ENCODE results near the gene TCHHL1.
A peak's percentile ranks its signal among the peaks of the same experiment; 100 is the strongest.
"Not testable (repeated sequence)": the region's sequence is repeated elsewhere in the genome, so short reads cannot be mapped to it uniquely, and the experiment has no call there.

TCHHL1 gene

DNA sequence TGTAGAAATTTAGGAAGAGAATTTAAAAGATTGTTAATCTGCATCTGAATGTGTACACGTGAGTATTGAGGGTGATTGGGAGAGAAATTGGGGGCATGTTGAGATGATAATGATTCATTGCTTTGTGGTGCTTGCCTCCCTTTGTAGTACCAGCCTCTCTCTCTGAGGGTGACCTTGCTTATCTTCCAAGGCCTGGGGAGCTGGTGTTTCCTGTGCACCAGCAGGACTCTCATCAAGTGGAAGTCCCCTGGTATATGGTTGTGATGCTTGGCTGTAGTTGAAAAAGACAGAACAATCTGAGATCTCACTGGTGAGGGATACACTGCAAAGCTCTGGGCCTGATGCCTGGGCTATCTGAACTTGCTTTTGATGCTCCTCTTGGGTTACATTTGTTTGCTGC, 4.0 kb downstream of the TCHHL1 start:
- DNase-seq = no peak

GRCh38 chr1:152081026-152081425, 7.8 kb downstream of the TCHHL1 start:
- DNase-seq = not testable (repeated sequence)

DNA sequence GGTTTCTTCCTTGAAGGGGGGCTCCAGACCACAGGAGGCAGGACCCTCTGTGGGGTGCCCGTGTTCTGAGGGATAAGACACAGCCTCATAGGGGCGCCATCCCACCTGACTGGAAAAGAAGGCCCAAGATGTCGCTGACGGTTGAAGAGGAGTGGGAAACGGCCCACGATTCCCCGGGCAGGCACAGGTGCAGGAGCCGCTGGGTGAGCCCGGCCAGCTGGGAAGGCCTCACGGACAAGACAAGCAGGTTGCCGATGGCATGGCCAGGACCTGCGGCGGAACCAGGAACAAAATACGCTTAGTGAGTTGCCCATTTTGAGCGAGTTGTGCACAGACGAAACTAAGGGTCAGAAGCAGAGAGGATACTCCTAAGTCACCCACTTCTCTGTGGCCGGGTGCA, 8.4 kb downstream of the TCHHL1 start:
- DNase-seq = not testable (repeated sequence)

- no peak for DNase-seq
Measured at GRCh38 chr1:152078831-152079441, 9.9 kb downstream of the TCHHL1 start.

DNA sequence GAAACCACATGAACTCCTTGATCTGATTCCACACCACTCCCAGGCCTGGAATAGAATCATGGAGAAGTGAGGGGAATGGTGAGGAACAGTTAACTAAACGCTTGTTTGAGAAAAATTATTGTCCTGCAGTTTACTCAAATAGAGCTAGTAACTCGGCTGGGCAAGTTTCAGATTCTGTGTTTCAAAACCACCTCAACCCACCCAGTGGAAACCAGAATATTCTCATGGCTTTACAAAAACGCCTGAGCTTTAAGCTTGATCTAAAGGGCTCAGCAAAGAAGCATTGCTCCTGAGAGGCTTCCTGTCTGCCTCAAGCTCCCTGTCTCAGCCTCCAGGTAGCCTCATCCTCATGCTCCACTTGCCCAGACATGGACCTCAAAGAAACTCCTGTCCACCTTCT, 16.6 kb downstream of the TCHHL1 start:
- DNase-seq = no peak

DNA sequence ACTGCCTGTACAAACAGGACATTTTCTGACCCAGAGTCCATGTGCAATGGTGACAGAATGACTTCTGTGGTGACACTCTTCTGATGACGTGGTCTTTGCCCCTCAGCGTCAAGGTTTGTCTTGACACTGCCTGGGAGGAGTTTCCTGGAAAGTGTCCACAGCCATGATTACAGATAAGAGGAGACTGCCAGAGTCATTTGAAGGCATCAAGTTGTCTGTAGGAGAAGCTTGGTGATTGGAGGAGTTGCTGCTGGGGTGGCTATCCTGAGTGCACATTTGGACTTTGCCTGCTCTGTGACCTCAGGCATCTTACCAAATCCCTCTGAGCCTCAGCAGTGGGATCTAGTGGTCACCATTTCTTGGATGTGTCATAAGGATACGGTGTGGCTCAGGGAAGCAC, 17.7 kb downstream of the TCHHL1 start:
- DNase-seq = no peak

DNA sequence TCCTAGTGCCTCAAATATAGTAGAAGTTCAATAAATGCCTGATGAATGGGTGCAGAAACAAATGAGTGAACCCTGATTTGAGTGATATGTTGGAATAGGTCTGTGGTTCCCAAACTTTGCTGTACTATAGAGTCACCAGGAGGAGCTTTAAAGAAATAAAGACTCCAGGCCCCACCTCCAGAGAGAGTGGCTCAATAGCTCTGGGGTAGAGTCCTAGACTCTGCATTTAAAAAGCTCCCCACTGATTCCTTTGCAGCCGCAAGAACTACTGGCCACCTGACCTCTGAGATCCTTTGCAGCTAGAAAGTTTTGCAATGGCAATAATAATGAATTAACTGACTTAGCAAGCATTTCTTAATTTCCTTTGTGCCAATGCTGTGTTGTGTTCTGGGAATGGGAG, 20.9 kb downstream of the TCHHL1 start:
- DNase-seq = no peak

DNA sequence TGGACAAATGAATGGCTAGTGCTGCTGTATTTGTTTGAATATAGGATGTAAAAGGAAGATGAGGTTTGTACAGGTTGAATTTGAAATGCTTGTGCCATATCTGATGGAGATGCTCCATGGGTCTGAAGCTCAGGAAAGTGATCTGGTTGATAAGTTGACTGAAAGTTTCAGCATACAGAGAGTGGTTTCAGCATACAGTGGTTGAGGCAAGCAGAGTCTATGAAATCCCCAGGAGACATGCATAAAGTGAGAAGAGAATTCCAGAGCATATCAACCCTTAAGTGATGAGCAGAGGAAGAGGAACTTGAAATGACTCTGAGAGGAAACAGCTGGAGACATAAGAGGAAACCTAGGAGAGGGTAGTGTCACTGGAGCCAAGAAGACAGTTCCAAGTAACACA, 21.7 kb downstream of the TCHHL1 start:
- no peak for DNase-seq

DNA sequence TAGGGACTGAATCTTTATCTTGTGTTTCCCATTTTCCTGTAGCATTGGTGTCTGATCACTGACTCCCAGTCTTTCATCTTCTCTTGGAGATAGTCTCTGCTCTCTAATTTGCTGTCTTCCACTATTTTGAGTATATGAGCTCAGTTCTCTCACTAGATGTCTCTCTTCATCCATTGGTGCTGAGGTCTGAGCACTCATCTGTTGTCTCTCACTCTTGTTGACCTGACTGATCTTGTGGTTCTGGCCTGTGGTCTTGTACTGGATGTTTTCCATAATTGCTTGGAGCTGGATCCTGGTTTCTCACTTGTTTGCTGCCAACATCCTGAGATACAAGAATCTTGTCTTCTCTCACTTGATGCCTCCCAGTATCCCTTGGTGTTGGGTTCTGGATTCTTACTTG, 26.9 kb downstream of the TCHHL1 start:
- DNase-seq = no peak

DNA sequence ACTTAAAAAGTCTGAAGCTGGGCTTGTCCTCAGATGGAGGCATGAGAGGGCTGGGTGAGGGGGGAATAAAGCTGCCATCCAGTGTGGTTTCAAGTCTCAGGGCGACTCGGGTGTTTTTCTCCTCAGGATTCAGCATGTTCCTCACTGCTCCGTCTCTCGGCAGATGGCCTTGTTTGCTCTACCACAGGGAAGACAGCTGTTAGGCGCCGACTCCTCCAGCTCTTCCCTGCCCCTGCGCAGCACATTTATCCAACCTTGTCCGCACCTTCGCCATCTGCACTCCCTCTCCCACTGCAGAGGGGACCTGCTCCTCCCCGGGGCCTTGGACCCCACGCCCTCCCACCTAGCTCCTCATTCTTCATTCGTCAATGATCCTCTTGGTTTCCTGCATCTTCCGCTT, 35.5 kb downstream of the TCHHL1 start:
- DNase-seq = no peak

GRCh38 chr1:152052606-152053005, 36.3 kb downstream of the TCHHL1 start:
- peak; percentile 83 for DNase-seq

DNA sequence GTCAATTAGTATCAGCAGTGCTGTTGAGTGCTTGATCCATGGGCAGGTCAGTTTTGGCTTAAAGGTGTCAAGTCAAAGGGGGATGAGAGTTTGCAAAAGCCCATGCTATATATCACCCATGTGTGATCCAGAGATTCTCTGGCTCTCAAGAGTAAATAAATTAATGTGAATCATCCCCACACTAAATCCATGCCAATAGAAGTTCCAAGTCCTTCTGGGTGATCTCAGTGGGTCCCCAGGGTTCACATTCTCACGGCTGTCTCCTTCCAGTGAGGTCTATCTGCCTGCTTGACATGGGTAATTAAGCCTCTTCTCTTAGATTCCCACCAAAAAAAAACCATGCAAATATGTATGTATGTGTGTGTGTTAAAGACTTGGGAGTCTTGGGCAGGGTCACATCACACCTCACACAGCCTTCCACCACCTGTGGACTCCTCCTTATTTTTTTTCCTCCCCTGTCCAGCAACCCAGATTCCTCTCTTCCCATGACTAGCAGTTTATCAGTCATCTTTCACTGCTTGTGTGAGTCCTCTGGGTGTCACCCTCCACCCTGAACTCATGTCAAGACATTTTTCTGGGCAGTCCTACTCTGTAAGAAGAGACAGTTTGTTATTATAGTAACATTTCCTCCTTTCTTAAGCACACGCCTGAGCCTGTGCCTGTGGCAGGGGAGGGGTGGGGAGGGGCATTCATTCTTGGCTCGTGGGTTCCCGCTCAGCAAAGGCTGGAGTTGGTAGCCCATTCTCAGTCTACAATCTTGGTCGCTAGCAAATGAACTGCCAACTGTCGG, 37.8 kb downstream of the TCHHL1 start:
- DNase-seq = no peak

GRCh38 chr1:152049291-152050083, 39.4 kb downstream of the TCHHL1 start:
- no peak for DNase-seq

DNA sequence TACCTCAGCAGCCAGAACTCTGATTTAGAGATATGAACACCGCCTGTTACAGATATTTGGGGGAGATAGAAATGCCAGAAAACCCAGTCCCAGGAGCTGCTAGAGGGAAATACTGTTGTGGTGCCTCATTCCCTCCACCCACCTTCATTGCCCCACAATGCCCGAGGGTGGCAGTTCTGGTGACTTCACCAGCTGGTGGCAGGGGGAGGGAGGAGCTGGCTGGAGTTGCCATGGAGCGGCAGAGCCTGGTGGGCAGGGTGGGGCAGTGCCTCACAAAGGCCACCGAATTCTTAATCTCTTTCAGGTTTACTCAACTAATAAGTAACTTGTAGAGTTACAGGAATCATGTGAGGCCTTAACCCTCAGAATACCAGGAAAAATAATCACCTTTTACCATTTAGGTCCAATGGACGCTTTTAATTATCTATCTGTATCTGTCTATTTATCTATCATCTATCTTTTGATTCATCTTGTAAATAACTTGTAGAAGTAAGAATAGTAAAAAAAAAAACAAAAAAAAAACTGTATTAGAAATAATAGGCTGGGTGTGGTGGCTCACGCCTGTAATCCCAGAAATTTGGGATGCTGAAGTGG, 40.4 kb downstream of the TCHHL1 start:
- DNase-seq = no peak

DNA sequence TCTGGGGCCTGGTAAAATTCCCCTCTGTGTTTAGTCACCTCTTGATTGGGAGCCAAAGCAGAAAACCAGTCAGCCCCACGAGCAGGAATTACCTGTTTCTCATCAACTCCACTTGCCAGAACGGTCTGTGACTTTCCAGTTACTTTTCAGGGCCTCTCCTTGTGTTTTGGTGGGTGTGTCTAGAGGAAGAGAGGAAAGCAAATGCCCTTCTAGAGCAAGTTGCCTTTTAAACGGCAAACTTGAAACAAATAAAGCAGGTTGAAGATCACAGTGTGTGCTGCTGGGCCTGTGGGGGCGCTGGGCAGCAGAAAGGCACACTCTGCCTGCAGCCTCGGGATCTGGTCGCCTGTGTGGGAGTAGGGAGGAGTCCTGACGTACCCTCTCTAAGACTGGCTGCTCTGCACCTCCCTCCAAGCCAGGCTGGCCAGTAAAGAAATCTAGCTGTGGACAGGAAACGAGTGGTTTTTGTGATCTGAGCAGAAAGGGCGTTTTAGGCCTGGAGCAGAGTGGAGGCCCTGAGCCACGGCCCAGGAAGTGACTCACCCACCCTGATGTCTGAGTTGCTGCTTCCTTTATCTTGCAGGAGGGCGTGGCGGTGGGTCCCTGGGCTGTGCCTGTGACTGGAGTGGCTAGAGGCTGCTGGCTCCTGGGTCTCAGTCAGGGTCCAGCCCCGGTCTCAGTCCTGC, 41.0 kb downstream of the TCHHL1 start:
- no peak for DNase-seq

- no peak for DNase-seq
Measured at GRCh38 chr1:152047413-152047729, 41.5 kb downstream of the TCHHL1 start.

GRCh38 chr1:152044386-152044785, 44.5 kb downstream of the TCHHL1 start:
- no peak for DNase-seq

DNA sequence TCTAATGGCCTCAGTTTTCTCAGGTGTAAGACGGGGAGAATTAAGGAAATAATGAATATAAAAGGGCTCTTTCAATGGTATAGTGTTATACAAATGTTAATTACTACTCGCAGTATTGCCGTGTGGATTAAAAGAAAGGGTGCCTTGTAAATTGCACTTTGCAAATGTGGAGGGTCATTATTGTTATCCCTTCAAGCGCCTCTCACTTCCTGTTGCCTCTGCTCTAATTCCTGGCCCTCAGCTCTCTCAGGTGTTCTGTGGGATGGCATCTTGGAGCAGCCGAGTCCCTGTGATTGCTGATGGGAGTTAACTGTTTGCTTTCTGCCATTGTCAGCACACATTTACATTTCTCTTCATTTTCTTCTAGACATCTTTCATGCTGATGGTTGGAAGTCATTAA, 45.0 kb downstream of the TCHHL1 start:
- no peak for DNase-seq

DNA sequence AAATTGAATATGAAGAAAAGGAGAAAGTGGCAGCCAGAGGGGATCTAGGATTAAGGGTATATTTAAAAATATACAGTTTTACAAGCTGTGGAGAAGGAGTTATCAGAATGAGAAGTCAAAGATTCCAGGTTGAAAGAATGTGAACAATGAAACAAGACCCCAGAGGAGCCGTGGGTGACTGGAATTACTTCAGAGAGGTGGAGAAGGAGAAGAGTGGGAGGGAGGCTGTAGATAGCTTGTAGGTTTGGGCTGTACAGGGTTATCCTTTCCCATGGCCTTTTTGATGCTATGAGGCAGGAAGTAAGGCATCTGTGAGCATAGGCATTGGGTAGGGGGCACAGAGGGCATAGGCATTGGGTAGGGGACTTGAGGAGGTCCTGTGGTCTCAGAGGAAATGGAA, 46.8 kb downstream of the TCHHL1 start:
- no peak for DNase-seq

DNA sequence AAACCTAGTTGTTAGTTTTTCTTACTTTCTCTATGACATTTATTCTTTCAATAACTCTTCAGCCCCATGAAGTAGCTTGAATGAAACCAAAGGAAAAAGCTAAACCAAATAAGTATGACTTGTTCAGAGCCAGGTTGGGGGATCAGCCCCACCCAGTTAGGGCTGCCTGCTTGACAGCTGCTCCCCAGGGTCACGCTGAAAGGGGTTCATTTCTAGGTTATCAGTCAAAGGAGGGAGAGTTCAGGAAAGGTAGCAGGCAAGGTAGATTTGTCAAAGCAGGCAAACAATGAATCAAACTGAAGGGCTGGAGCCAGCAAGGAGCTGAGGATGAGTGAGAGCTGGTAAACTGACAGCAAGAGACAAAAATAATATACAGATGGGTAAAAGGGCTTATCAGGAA, 49.0 kb downstream of the TCHHL1 start:
- DNase-seq = no peak

- no peak for DNase-seq
Measured at GRCh38 chr1:152039461-152039860, 49.4 kb downstream of the TCHHL1 start.

DNA sequence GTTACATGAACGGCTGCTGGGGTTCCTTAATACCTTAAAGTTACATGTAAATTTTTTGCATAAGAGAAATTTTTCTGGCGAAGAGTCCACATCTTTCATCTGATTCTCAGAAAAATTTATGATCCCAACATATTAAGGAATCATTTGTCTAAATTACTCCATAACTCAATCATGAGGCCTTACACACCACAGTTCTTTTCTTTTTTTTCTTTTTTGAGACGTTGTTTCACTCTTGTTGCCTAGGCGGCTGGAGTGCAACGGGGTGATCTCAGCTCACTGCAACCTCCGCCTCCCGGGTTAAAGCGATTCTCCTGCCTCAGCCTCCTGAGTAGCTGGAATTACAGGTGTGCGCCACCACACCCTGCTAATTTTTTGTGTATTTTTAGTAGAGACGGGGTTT, 50.0 kb downstream of the TCHHL1 start:
- DNase-seq = no peak

All from NCI-H345 (cell line).